HG03025 (cell line): ENCODE results near the gene GPR107.

Experiments used
- ATAC-seq: cut with Tn5 transposase; IDR thresholded peaks from one replicate; pipeline ENCODE4 v1.9.1; 2021; ENCODE audit warnings: mild to moderate bottlenecking, moderate library complexity; ENCODE audit not compliant: unreplicated experiment, low FRiP score

Gene GPR107

DNA sequence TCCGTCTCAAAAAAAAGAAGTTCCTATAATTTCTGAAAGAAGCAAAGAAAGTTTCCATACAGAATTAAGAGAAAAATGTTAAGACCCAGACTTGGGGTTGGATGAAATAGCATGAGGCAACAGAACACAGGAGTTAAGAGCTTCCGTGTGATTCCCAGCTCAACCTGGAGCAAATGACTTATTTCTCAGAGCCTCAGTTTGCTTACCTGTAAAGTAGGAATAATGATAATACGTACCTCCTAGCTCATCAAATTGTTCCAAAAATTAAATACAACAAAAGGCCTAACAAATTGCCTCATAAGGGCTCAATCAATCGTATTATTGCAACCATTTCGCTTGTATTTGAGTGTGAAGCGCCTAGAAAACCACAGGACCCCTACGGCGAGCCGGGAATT lies 600 bp upstream of the GPR107 start:
- ATAC-seq, result no peak

GRCh38 chr9:130054325-130054786 lies 650 bp downstream of the GPR107 start:
- ATAC-seq, result no peak

DNA sequence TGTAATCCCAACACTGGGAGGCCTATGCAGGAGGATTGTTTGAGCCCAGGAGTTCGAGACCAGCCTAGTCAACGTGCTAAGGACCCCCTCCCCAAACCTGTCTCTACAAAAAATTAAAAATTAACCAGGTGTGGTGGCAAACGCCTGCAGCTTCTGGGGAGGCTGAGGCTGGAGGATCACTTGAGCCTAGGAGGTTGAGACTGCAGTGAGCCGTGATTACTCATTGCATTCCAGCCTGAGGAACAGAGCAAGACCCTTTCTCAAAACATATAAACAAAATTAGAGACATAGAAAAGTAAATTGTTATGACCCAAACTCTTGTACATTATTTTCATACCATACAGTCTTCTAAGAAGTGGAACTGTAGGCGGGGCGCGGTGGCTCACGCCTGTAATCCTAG lies 1.1 kb downstream of the GPR107 start:
- no peak for ATAC-seq

- no peak for ATAC-seq
Observed at GRCh38 chr9:130058154-130058553, 4.4 kb downstream of the GPR107 start.

GRCh38 chr9:130058887-130059286 lies 5.2 kb downstream of the GPR107 start:
- no peak for ATAC-seq

- no peak for ATAC-seq
Observed at GRCh38 chr9:130060296-130060695, 6.6 kb downstream of the GPR107 start.

GRCh38 chr9:130062750-130063149 lies 9.0 kb downstream of the GPR107 start:
- ATAC-seq, result no peak

DNA sequence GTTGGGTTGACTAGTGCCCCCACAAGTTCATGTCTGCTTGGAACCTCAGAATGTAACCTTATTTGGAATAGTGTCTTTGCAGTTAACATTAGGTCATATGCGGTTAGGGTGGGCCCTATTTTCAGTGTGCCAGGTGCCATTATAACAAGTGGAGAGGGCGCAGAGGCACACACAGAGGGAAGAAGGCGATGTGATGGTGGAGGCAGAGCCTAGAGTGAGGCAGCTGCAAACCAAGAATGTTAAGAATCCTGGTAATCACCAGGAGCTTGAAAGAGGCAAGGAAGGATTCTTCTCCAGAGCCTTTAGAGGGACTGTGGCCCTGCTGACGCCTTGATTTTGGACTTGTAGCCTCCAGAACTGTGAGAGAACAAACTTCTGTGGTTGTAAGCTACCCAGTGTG lies 10.9 kb downstream of the GPR107 start:
- no peak for ATAC-seq

- no peak for ATAC-seq
Observed at GRCh38 chr9:130069048-130069447, 15.3 kb downstream of the GPR107 start.

- ATAC-seq, result no peak
Observed at GRCh38 chr9:130072515-130073235, 19.0 kb downstream of the GPR107 start.

GRCh38 chr9:130073373-130073772 lies 19.7 kb downstream of the GPR107 start:
- ATAC-seq, result no peak

DNA sequence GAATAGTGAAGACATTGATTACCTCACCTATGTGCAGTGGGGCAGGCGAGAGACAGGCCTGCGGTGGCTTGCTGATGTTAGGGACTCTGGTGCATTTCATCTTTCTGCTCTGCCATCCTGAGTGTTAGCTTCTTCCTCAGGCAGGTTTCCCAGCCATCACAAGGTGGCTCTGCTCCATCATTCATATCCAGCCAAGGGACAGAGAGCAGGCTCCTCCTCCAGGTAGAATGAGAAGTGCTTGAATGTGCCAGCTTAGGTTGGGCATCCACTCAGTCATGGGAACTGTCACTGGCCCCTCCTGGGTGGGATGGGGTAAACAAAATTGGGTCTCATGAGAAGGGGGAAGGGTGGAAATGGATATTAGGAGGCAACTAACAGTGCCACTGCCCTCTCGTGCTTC lies 24.8 kb downstream of the GPR107 start:
- ATAC-seq, result no peak

DNA sequence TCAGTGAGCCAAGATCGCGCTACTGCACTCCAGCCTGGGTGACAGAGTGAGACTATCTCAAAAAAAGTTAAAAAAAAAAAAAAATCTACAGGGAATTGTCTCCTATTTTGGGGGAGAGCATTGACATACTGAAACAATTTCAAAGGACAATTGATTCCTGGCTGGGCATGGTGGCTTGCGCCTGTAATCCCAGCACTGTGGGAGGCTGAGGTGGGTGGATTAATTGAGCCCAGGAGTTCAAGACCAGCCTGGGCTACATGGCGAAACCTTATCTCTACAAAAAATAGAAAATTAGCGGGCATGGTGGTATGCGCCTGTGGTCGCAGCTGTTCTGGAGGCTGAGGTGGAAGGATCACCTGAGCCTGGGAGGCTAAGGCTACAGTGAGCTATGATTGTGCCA lies 30.6 kb downstream of the GPR107 start:
- no peak for ATAC-seq

DNA sequence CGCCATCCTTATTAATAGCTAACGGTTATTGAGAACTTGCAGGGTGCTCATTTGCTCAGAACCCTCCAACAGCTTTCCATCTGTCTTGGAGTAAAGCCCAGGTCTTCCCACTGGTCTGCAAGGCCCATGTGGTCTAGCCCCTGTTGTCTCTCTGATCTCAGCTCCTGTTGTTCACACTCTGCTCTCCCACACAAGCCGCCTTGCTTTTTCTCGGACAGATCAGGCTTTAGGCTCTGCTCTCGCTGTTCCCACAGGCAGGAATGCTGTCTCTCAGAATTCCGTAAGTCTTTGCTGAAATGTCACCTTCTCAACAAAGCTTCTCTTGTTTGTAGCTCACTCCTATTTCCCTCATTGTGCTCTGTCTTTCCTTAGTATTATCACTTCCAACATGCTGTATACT lies 34.3 kb downstream of the GPR107 start:
- ATAC-seq, result no peak

DNA sequence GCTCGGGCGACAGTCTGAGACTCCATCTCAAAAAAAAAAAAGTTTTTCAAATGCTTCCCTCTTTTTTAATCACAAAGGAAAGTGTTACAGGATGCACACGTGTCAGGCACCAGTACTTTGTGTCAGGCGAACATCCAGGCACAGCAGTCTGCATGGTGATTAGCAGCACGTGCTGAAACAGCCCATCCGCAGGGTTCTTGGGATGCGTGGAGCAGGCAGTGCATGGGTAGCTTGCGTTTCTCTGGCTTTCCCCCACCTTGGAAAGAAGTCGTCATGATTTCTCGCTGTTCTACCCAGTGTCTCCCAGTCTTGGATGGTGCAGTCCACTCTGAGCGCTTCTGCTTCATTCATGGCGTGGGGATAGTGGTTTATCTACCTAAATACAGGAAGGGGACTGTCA lies 35.4 kb downstream of the GPR107 start:
- no peak for ATAC-seq

- ATAC-seq, result no peak
Observed at GRCh38 chr9:130090915-130091314, 37.2 kb downstream of the GPR107 start.

DNA sequence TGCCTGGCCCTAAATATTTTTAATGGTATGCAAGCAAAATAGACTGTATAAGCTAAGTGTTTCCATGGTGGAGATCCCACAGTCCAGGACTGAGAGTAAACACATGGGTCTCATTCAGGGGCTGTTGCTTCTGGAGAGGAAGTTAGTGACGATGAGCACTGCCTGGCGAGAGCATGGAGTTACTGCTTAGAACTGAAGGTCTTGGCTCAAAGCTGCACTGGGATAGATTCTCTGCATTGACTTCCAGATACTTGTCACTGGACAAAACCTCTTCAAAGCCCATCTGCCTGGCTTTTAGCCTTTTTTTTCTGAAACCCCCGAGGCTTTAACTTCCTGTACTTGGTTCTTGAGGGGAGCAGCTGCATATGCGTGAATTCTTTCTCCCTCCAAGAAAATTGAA lies 39.2 kb downstream of the GPR107 start:
- ATAC-seq, result no peak

DNA sequence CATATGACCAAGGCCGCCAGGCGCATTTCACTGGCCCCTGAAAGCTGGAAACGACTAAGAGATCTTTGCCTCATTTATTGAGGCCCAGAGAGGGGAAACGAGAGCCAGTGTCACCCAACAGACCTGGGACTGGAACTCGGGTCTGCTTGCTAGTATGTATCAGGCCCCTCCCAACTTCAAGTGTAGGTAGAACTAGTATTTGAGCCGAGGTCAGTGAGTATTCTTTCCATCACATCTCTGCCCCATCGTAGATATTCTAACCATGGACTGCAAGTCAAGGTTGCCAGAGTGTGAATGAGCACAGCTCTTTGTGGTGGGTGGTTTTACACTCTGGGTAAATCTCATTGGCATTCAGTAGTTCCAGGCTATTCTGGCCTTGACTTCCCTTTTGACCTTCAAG lies 42.2 kb downstream of the GPR107 start:
- ATAC-seq, result no peak

- ATAC-seq, result no peak
Observed at GRCh38 chr9:130100681-130101080, 47.0 kb downstream of the GPR107 start.

DNA sequence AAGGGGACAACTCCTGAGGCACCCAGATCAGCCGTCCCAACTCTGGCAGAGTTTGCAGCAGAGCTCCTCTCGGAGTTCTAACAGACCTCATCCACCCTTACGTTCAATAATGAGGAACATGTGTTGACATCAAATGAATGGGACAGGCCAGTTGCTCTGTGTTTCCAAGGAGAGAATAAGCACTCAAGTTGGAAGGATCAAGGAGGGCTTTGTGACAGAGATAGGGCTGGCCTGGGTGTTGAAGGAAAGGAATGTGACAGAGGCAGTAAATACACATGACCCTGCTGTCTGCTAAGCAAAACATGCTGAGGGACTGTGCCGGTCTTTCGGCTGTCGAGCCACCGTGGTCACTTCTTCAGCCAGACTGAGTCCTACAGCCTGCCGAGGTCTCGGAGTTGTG lies 48.2 kb downstream of the GPR107 start:
- no peak for ATAC-seq

- ATAC-seq, result no peak
Observed at GRCh38 chr9:130104491-130105193, 50.9 kb downstream of the GPR107 start.

DNA sequence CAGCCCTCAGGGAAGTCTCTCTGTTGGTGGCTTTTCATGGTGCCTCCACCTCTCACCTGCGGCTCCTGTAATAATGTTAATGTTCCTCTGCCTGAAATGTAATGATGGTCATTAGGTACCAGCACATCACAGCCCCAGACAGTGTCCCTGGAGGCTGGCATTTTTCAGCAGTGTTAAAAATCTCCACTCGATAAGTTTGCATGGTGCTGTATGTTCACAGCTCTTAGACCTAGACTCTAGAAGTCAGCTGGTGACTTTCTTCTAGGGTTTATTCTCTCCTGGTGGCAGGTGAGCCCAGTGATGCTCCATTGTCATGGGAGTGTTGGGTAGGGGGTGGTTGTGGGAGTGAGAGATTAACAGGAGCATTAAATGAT lies 53.1 kb downstream of the GPR107 start:
- no peak for ATAC-seq
